HG03139 (cell line): ENCODE data around the gene SMDT1.
"Not testable (repeated sequence)": the region's sequence is repeated elsewhere in the genome, so short reads cannot be mapped to it uniquely, and the experiment has no call there.

Experiments
- ATAC-seq: cut with Tn5 transposase; IDR thresholded peaks from one replicate; pipeline ENCODE4 v1.9.1; 2021; ENCODE audit not compliant: unreplicated experiment

SMDT1 gene

GRCh38 chr22:42070517-42071422 lies 8.7 kb upstream of the SMDT1 start, which contains the start of gene NAGA:
TSS of gene NAGA (minus strand) at chr22:42070812. CDS start at chr22:42070297, 515 bp downstream.
- ATAC-seq = peak; percentile 77

GRCh38 chr22:42071508-42071907 lies 8.0 kb upstream of the SMDT1 start:
- not testable (repeated sequence) for ATAC-seq

- no peak for ATAC-seq
Measured at GRCh38 chr22:42072606-42073330, 6.7 kb upstream of the SMDT1 start.

DNA sequence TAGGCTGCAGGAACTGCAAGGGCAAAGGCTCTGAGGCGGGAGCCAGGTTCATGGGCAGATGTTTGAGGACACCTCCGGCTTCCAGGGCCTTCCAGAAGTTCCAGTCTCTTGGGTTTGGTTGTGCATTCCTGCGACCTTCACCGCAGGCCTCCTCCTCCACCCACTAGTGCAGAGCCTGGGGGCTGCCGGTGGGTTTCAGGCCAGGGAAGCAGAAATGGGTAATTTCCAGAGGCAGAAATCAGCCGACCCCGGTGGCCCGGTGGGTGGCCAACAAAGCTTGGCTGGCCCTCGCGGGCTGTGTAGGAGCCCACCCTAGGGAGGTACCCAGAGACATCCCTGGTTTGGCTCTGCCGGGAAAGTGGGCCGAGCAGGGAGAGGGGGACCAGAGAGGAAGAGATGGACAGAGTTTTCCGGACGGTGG lies 5.9 kb upstream of the SMDT1 start:
- ATAC-seq = no peak

GRCh38 chr22:42074132-42074811 lies 5.2 kb upstream of the SMDT1 start, which contains the start of gene PHETA2:
TSS of gene PHETA2 (plus strand) at chr22:42074248. CDS start at chr22:42077294, 3,046 bp downstream.
- no peak for ATAC-seq

GRCh38 chr22:42074846-42075676 lies 4.4 kb upstream of the SMDT1 start:
- ATAC-seq = no peak

- no peak for ATAC-seq
Measured at GRCh38 chr22:42076764-42077485, 2.6 kb upstream of the SMDT1 start.

DNA sequence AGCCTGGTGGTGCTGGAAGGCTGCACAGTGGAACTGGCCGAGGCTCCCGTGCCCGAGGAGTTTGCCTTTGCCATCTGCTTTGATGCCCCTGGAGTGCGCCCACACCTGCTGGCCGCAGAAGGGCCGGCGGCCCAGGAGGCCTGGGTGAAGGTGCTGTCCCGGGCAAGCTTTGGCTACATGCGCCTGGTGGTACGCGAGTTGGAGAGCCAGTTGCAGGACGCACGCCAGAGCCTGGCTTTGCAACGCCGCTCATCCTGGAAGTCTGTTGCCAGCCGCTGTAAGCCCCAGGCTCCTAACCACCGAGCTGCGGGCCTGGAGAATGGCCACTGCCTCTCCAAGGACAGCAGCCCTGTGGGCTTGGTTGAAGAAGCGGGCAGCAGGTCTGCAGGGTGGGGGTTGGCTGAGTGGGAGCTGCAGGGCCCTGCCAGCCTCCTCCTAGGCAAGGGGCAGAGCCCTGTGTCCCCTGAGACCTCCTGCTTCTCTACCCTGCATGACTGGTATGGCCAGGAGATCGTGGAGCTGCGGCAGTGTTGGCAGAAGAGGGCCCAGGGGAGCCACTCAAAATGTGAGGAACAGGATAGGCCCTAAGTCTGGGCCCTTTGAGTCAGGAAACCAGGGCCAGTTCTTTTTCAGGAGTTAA lies 1.9 kb upstream of the SMDT1 start:
- ATAC-seq = no peak

- peak; percentile 2 for ATAC-seq
Measured at GRCh38 chr22:42078469-42079318, 806 bp upstream of the SMDT1 start.

DNA sequence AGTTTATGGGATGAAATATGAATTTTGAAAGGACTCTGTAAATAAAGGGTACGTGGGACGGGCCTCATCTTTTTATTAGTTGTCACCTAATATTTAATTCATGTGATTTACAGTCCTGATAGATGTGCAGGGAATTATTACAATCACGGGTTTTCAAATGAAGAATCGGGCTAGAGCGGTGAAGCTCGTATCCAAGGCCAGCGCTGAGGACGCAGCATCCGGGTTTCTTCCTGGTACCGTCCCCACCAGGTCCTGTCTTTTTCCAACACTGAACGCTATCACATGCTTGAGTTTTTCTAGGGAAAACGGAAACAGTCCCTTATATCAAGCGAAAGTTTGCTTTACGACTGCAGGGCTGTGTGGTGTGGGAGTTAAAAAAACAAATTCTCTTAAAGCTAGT lies 787 bp downstream of the SMDT1 start:
- ATAC-seq = no peak

DNA sequence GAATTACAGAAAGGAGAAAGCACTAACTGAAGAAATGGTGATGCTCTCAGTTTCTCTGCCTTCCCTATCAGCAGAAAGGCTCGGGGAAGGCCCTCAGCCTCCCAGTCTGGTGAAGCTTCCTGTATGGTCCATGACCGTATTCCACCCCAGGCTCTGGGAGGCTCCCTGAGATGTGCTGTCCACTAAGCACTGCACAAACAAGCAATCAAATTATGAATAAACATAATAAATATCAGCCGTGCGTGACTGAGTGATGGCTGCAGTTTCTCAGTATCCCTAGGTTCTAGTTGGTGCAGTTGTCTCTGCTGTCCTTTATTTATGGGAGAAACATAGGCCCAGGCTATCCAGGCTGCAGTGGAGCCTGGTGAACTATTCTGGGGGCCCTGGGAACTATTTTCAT lies 3.6 kb downstream of the SMDT1 start:
- no peak for ATAC-seq

- no peak for ATAC-seq
Measured at GRCh38 chr22:42084874-42085273, 5.4 kb downstream of the SMDT1 start.

DNA sequence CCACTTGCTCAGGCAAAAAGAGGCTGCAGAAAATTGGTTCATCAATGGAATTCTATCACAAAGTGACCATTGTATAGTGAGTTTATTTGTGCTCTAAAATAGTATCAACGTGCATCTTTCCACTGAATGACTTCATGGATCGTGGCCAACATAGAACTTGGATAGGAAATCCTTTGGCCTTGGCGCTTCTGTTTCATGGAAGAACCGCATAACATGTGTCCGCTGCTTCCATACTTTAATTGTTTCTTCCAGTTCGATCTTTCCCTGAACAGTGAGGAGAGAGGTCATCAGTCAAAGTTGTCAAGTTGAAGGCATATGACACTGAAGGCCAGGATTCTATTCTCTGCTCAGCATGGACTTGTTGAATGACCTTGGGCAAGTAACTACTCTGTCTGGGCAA lies 6.6 kb downstream of the SMDT1 start:
- ATAC-seq = no peak

DNA sequence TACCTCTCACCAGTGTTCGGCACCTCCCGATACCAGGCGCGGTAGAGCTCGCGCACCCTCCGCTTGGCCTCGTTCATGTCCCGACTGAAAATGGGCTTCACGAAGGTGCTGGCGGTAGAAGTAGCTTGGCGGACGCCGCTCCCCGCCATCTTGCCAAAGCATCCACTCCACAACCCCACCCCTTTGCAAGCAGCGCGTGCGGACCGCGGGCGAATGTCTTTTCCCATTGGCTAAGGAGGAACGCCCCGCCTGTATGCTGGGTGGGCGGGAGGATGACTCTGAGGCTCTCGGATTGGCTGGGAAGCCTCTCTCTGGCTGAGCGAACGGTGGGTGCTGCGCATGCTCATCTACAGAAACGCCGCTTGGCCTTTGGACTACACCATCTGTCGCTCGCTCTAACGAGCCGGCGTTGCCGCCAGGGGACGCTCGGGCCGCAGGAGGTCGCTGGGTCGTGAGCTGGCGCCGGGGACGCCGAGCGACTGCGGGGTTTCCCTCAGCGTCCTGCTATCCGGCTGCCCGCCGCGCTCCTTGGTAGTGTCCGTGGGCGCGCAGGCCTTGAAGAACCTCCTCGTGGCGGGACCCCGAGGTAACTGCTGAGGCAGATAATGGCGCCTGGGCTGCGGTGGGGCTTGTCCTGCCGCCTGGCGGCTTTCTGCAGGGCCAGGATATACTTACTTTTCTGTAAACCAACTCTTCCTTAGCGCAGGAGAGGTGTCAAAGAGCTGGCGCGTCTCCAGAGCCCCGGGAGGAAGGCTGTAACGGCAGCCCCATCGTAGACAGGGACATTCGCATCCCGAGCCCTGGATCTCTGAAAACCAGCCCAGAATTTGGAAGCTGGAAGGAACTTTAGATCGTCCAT lies 11.3 kb downstream of the SMDT1 start, which contains the start of gene NDUFA6:
Gene NDUFA6 (minus strand): TSS at position 177 of the 859 bp plus-strand sequence. CDS start 28 bp downstream, at position 149.
- peak; percentile 94 for ATAC-seq

DNA sequence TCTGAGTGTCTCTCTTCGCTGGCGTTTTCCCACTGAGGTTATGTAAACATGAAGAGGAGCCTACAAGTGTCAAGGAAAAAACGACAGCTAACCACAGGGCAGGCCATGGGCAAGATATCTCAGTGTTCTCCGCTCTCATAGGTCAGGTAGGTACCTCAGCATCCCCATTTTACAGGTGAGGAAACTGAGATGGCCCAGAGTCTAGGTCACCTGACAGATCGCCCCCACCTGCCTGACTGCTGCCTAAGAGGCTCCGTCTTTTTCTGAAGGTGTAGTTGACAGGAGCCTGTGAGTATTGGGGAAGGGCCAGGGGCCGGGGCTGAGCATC lies 11.9 kb downstream of the SMDT1 start:
- no peak for ATAC-seq

- ATAC-seq = no peak
Measured at GRCh38 chr22:42101199-42101598, 21.7 kb downstream of the SMDT1 start.

- not testable (repeated sequence) for ATAC-seq
Measured at GRCh38 chr22:42104332-42104860, 24.9 kb downstream of the SMDT1 start.
